Measurements from ENCODE around the gene ORAI3.

ORAI3 gene

GRCh38 chr16:30922960-30923535, 25.8 kb upstream of the ORAI3 start:
- TF ChIP-seq CTCF (IDR thresholded peaks at IDR 0.05; ENCODE audit: low read depth, low read length): no peak
- peak overlapping the region; percentile 94 for H3K4me3 ChIP-seq (ENCODE audit: low read depth, low read length)
- in situ Hi-C loops (cut with HindIII; ENCODE audit: low sequenced_read_pairs): no loop called here
- DNase-seq (ENCODE audit: low read depth, low spot score): peak; percentile 100

GRCh38 chr16:30923554-30924075, 25.3 kb upstream of the ORAI3 start, which contains the start of gene FBXL19:
Gene FBXL19 (plus strand): TSS chr16:30923572. CDS start chr16:30925755, 2,183 bp downstream.
- no peak for DNase-seq (ENCODE audit: low read depth, low spot score)
- no peak for TF ChIP-seq CTCF (IDR thresholded peaks at IDR 0.05; ENCODE audit: low read depth, low read length)
- peak within 1 kb of the TSS; percentile 94 for H3K4me3 ChIP-seq (ENCODE audit: low read depth, low read length)
- in situ Hi-C loops (cut with HindIII; ENCODE audit: low sequenced_read_pairs): no loop called here

- in situ Hi-C loops (cut with HindIII; ENCODE audit: low sequenced_read_pairs): no loop called here
- peak overlapping the region; percentile 94 for H3K4me3 ChIP-seq (ENCODE audit: low read depth, low read length)
- TF ChIP-seq CTCF (IDR thresholded peaks at IDR 0.05; ENCODE audit: low read depth, low read length): no peak
- DNase-seq (ENCODE audit: low read depth, low spot score): no peak
Measured at GRCh38 chr16:30924076-30924912, 24.6 kb upstream of the ORAI3 start.

- no peak for DNase-seq (ENCODE audit: low read depth, low spot score)
- TF ChIP-seq CTCF (IDR thresholded peaks at IDR 0.05; ENCODE audit: low read depth, low read length): no peak
- in situ Hi-C loops (cut with HindIII; ENCODE audit: low sequenced_read_pairs): no loop called here
- peak overlapping the region; percentile 94 for H3K4me3 ChIP-seq (ENCODE audit: low read depth, low read length)
Measured at GRCh38 chr16:30924913-30925631, 23.8 kb upstream of the ORAI3 start.

- in situ Hi-C loops (cut with HindIII; ENCODE audit: low sequenced_read_pairs): no loop called here
- TF ChIP-seq CTCF (IDR thresholded peaks at IDR 0.05; ENCODE audit: low read depth, low read length): no peak
- no peak for DNase-seq (ENCODE audit: low read depth, low spot score)
- H3K4me3 ChIP-seq (ENCODE audit: low read depth, low read length): no peak overlapping the region
Measured at GRCh38 chr16:30925632-30925987, 23.3 kb upstream of the ORAI3 start.

GRCh38 chr16:30925995-30926811, 22.7 kb upstream of the ORAI3 start:
- no peak for DNase-seq (ENCODE audit: low read depth, low spot score)
- TF ChIP-seq CTCF (IDR thresholded peaks at IDR 0.05; ENCODE audit: low read depth, low read length): no peak
- in situ Hi-C loops (cut with HindIII; ENCODE audit: low sequenced_read_pairs): no loop called here
- H3K4me3 ChIP-seq (ENCODE audit: low read depth, low read length): no peak overlapping the region
